Thoracic aorta (tissue), 2 donors: ENCODE data around the gene LRRN1. TPM values are rescaled to one million over a fixed set of nuclear protein-coding genes. Genes with fewer than 3 reads are reported as not detected.
"Not testable (repeated sequence)": the region's sequence is repeated elsewhere in the genome, so short reads cannot be mapped to it uniquely, and the experiment has no call there.

Experiments used
- ATAC-seq: fragments of 150-250 bp; one replicate; pipeline ENCODE4 v1.8.0; 2017; ENCODE audit warnings: low read depth; ENCODE audit not compliant: insufficient number of reproducible peaks, low FRiP score
- DNase-seq: peaks from one replicate; pipeline ENCODE4 v3.0.0-alpha.2; 2020; ENCODE audit warnings: low spot score
- H3K27ac ChIP-seq, 2 donors: fragments of 200-600 bp; sonication (generic); 1 replicate in 1 of 2; 2 replicates in 1 of 2; pipeline ENCODE4 v1.5.1; 2016; ENCODE audit warnings: mild to moderate bottlenecking in 2 of 2, moderate library complexity in 2 of 2
- H3K27me3 ChIP-seq: fragments of 200-600 bp; sonication (generic); replicated peaks from 2 replicates; pipeline ENCODE4 v1.6.0; 2016; ENCODE audit warnings: mild to moderate bottlenecking; ENCODE audit not compliant: insufficient read depth
- H3K36me3 ChIP-seq: fragments of 200-600 bp; sonication (generic); one replicate; pipeline ENCODE4 v1.5.1; 2016
- H3K4me1 ChIP-seq, 2 donors: fragments of 200-600 bp; sonication (generic); 1 replicate in 1 of 2; 2 replicates in 1 of 2; pipeline versions ENCODE4 v1.5.1 to v1.6.0; 2016; ENCODE audit warnings: low read depth in 2 of 2, mild to moderate bottlenecking in 1 of 2; ENCODE audit not compliant: control insufficient read depth in 1 of 2
- H3K4me3 ChIP-seq: fragments of 200-600 bp; sonication (generic); 2 replicates; pipeline ENCODE4 v1.5.1; 2016; ENCODE audit warnings: mild to moderate bottlenecking
- H3K9me3 ChIP-seq: fragments of 200-600 bp; sonication (generic); 2 replicates; pipeline ENCODE4 v1.5.1; 2016
- total RNA-seq, 2 donors: library from RNA; depleted of rRNA; stranded (reverse); fragments of >200 nt; gene quantifications; one replicate each; pipeline versions ENCODE4 v1.1.0 to v1.2.3, GENCODE V29; 2016
- TF ChIP-seq, protein P1 (sequence below): fragments of 200-600 bp; sonication (generic); IDR thresholded peaks from one replicate; pipeline ENCODE4 v1.5.1; 2019; ENCODE audit warnings: antibody characterized with exemption

LRRN1 gene
- total RNA-seq, 2 donors from 2014 or later, result 4.3 to 7.7 TPM

DNA sequence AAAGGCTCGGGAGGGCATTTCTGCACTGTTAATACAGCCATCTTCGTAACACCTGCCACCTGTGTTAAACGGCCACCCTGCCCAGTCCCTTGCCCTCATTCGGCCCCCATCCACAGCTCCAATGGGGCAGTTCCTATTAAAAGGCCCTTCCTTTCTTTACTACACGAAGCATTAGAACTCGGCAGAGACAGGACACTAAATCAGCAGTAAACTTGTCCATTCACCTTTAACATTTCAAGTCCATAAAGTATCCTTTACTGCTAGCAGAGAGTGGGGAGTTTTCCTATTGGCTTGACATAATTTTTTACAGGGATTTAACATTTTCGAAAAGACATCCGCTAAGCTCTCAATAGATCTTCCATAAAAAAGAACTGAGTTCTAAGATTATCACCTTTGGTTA, 76.3 kb downstream of the LRRN1 start:
- Histone ChIP-seq H3K36me3 (no peaks in the 10 kb centered on the region), H3K4me1 (no peaks in the 10 kb centered on the region), H3K27ac (no peak overlapping the region), H3K9me3 (no peaks in the 10 kb centered on the region), H3K27me3 (no peaks in the 10 kb centered on the region), H3K4me3 (no peak overlapping the region)
- TF ChIP-seq, protein P1, sequence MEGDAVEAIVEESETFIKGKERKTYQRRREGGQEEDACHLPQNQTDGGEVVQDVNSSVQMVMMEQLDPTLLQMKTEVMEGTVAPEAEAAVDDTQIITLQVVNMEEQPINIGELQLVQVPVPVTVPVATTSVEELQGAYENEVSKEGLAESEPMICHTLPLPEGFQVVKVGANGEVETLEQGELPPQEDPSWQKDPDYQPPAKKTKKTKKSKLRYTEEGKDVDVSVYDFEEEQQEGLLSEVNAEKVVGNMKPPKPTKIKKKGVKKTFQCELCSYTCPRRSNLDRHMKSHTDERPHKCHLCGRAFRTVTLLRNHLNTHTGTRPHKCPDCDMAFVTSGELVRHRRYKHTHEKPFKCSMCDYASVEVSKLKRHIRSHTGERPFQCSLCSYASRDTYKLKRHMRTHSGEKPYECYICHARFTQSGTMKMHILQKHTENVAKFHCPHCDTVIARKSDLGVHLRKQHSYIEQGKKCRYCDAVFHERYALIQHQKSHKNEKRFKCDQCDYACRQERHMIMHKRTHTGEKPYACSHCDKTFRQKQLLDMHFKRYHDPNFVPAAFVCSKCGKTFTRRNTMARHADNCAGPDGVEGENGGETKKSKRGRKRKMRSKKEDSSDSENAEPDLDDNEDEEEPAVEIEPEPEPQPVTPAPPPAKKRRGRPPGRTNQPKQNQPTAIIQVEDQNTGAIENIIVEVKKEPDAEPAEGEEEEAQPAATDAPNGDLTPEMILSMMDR, result no peak
- DNase-seq (no peak), ATAC-seq (no peak)

DNA sequence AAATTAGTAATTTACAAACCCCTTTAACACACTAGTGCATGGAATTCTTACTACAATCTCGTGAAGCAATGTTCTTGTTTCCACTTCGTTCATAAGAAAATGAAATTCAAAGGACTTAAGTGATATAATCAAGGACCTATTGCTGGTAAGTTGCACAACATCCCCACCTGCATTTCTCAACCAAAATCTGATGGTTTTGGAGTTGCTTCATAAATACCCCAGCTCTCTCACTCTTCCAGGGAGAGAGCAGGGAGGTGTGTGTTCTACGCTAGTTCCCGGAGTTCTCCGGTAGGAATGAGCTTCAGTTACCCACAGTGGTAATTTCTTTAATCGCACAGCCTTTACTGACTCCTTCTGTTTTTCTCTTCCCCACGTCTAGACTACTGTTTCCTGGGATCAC, 81.8 kb downstream of the LRRN1 start:
- TF ChIP-seq, protein P1, result no peak
- no peak for ATAC-seq
- DNase-seq, result no peak

DNA sequence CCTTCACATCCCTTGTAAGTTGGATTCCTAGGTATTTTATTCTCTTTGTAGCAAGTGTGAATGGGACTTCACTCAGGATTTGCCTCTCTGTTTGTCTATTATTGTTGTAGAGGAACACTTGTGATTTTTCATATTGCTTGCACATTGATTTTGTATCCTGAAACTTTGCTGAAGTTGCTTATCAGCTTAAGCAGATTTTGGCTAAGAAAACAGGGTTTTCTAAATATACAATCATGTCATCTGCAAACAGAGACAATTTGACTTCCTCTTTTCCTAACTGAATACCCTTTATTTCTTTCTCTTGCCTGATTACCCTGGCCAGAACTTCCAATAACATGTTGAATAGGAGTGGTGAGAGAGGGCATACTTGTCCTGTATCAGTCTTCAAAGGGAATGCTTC, 88.1 kb downstream of the LRRN1 start:
- not testable (repeated sequence) for H3K36me3 ChIP-seq, H3K4me1 ChIP-seq, ATAC-seq, DNase-seq, H3K9me3 ChIP-seq, H3K27ac ChIP-seq, H3K4me3 ChIP-seq, H3K27me3 ChIP-seq

More for the DNA sequence above, 81.8 kb downstream of the LRRN1 start:
- H3K27me3 ChIP-seq, result no peaks in the 10 kb centered on the region
- no peak overlapping the region for H3K4me3 ChIP-seq
- H3K4me1 ChIP-seq, result no peaks in the 10 kb centered on the region
- H3K27ac ChIP-seq, result no peak overlapping the region
- H3K9me3 ChIP-seq, result peaks cover 4% of the 10 kb centered on the region
- H3K36me3 ChIP-seq, result no peaks in the 10 kb centered on the region

DNA sequence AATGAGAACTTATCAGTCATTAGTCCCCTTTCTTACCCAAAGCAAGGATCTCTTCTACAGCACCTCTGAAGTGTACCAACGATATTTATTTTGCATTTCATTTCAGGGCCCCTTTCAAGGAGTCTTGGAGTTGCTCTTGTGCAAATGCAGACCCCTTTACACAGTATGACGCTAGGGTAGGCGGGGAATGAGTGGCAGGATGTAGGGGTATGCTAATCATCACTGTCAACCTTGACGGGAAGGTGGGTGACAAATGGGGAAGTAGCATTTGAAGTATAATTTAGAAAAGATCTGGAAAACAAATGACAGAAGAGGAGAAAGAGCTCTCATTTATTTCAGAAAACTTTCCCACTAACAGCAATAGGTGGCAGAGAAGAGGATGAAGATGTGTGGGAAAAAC, 94.4 kb downstream of the LRRN1 start:
- no peak overlapping the region for H3K4me3 ChIP-seq
- H3K4me1 ChIP-seq, result no peaks in the 10 kb centered on the region
- TF ChIP-seq, protein P1, result no peak
- H3K9me3 ChIP-seq, result no peaks in the 10 kb centered on the region
- no peaks in the 10 kb centered on the region for H3K36me3 ChIP-seq
- ATAC-seq (no peak), DNase-seq (no peak)
- H3K27me3 ChIP-seq, result no peaks in the 10 kb centered on the region
- no peak overlapping the region for H3K27ac ChIP-seq
